GM12878 (cell line): ENCODE data around the gene XRCC4. TPM values are rescaled to one million over a fixed set of nuclear protein-coding genes. Genes with fewer than 3 reads are reported as not detected.

Source experiments
- BCL11A ChIP-seq: IDR thresholded peaks from 2 replicates; pipeline ENCODE4 v1.6.1; 2011; ENCODE audit warnings: low read depth, low read length
- BMI1 ChIP-seq: fragments of 450-650 bp; IDR thresholded peaks from 2 replicates; pipeline ENCODE4 v1.6.1; 2016; ENCODE audit warnings: mild to moderate bottlenecking, moderate library complexity, borderline replicate concordance
- BRCA1 ChIP-seq: IDR thresholded peaks from 2 replicates; pipeline ENCODE4 v1.6.1; 2011; ENCODE audit warnings: low read depth, low read length, improper control_type of control experiment
- CBX5 ChIP-seq: sonication (generic); IDR thresholded peaks from 2 replicates; pipeline ENCODE4 v1.6.1; 2016; ENCODE audit warnings: low read depth, moderate library complexity, mild to moderate bottlenecking, inconsistent platforms
- CEBPB ChIP-seq, 2 experiments: fragments of 150-350 bp in 1 of 2; IDR thresholded peaks; 2 replicates each; pipeline ENCODE4 v1.6.1; 2012 to 2014; ENCODE audit warnings: low read depth in 2 of 2, low read length in 2 of 2, borderline replicate concordance in 1 of 2, inconsistent platforms in 1 of 2
- E2F4 ChIP-seq: IDR thresholded peaks from 2 replicates; pipeline ENCODE4 v1.6.1; 2012; ENCODE audit warnings: low read depth, low read length, improper control_type of control experiment
- EED ChIP-seq: sonication (generic); IDR thresholded peaks from 2 replicates; pipeline ENCODE4 v1.6.1; 2016; ENCODE audit warnings: antibody characterized with exemption, low read depth
- ELK1 ChIP-seq: IDR thresholded peaks from 2 replicates; pipeline ENCODE4 v1.6.1; 2012; ENCODE audit warnings: low read depth, low read length, improper control_type of control experiment
- FOXK2 ChIP-seq: fragments of 450-650 bp; IDR thresholded peaks from 2 replicates; pipeline ENCODE4 v1.6.1; 2017; ENCODE audit warnings: mild to moderate bottlenecking, moderate library complexity
- KAT2A ChIP-seq: conservative IDR thresholded peaks from 2 replicates; pipeline ENCODE4 v1.6.1; 2011; ENCODE audit warnings: low read depth, low read length; ENCODE audit not compliant: control insufficient read depth
- KDM1A ChIP-seq: fragments of 200-600 bp; sonication (generic); IDR thresholded peaks from 2 replicates; pipeline ENCODE4 v1.6.1; 2016; ENCODE audit warnings: borderline replicate concordance
- NFIC ChIP-seq: IDR thresholded peaks from 2 replicates; pipeline ENCODE4 v1.6.1; 2012; ENCODE audit warnings: low read depth, mild to moderate bottlenecking, inconsistent platforms, low read length, moderate library complexity
- NRF1 ChIP-seq: conservative IDR thresholded peaks from 2 replicates; pipeline ENCODE4 v1.6.1; 2011; ENCODE audit warnings: mild to moderate bottlenecking, low read depth, low read length, improper control_type of control experiment
- PBX3 ChIP-seq: IDR thresholded peaks from 2 replicates; pipeline ENCODE4 v1.6.1; 2011; ENCODE audit warnings: mild to moderate bottlenecking, low read depth, low read length, moderate library complexity; ENCODE audit not compliant: insufficient replicate concordance
- RELB ChIP-seq: fragments of 450-650 bp; IDR thresholded peaks from 2 replicates; pipeline ENCODE4 v1.6.1; 2017; ENCODE audit warnings: low read depth, mild to moderate bottlenecking, moderate library complexity
- RUNX3 ChIP-seq: IDR thresholded peaks from 2 replicates; pipeline ENCODE4 v1.6.1; 2012; ENCODE audit warnings: low read length, inconsistent platforms
- TARDBP ChIP-seq: IDR thresholded peaks from 2 replicates; pipeline ENCODE4 v1.6.1; 2016; ENCODE audit warnings: borderline replicate concordance
- USF2 ChIP-seq: IDR thresholded peaks from 2 replicates; pipeline ENCODE4 v1.6.1; 2011; ENCODE audit warnings: low read depth, low read length, improper control_type of control experiment, borderline replicate concordance
- ZNF207 ChIP-seq: fragments of 450-650 bp; IDR thresholded peaks from 2 replicates; pipeline ENCODE4 v1.6.1; 2014; ENCODE audit warnings: antibody characterized with exemption, mild to moderate bottlenecking, borderline replicate concordance
- ZNF274 ChIP-seq: IDR thresholded peaks from one replicate; pipeline ENCODE4 v1.8.0; 2011; ENCODE audit not compliant: insufficient read length, insufficient read depth
- ZNF687 ChIP-seq: fragments of 450-650 bp; IDR thresholded peaks from 2 replicates; pipeline ENCODE4 v1.6.1; 2017; ENCODE audit warnings: mild to moderate bottlenecking, moderate library complexity
- polyA plus RNA-seq, 11 experiments: library from polyadenylated mRNA; depleted of rRNA in 4 of 11; unstranded in 6 of 11; stranded (reverse) in 5 of 11; fragments of >200 nt; fragmentation: Nextera tagmentation in 4 of 11; fragmentation: Illumina TruSeq in 1 of 11; extraction: Ambion mirVana in 4 of 11; extraction: Trizol in 1 of 11; gene quantifications; 1 replicate in 1 of 11; 2 replicates in 10 of 11; pipeline versions ENCODE4 v1.2.1 to v1.2.3, GENCODE V29; 2011 to 2016; ENCODE audit warnings: inconsistent platforms in 2 of 11, missing spikeins in 2 of 11, low read depth in 1 of 11
- total RNA-seq, 4 experiments: library from RNA; depleted of rRNA in 3 of 4; stranded (reverse); fragments of >200 nt in 3 of 4; fragmentation: Illumina TruSeq in 1 of 4; extraction: Trizol in 1 of 4; gene quantifications; 2 replicates each; pipeline versions ENCODE4 v1.2.1 to v1.2.3, GENCODE V29; 2013 to 2021

XRCC4 gene
- total and polyA plus RNA-seq, 10 of the 15 experiments (the other 5 are each of a cell fraction or from before 2014, with no cell fraction given), result 12.1 to 53.6 (median 25.8) TPM

GRCh38 chr5:83357621-83358231 is 280.4 kb downstream of the XRCC4 start (continued):
- TF ChIP-seq KAT2A (no peak), RELB (no peak), ZNF274 (no peak), NRF1 (no peak), ZNF207 (no peak), BMI1 (no peak), NFIC (peak; percentile 89), KDM1A (no peak), E2F4 (no peak), BCL11A (no peak), TARDBP (no peak), ZNF687 (no peak), BRCA1 (no peak), CEBPB (IDR thresholded peaks at IDR 0.05; ENCODE audit: borderline replicate concordance in 1 of 2, low read depth in 2 of 2, low read length in 2 of 2) (no peak), CBX5 (no peak), ELK1 (no peak), EED (0 out of 2 replicates have a peak, but pooled peaks have one; percentile 21), USF2 (no peak), FOXK2 (no peak), RUNX3 (peak; percentile 12; the same call in 1 of the 2 replicates), PBX3 (no peak)
